ENCODE data around the gene SLIT3.

- TF ChIP-seq EP300 (IDR thresholded peaks at IDR 0.05) (no peak), CTCF (IDR thresholded peaks at IDR 0.05) (no peak)
These were observed 259.8 kb downstream of the SLIT3 start for GRCh38 chr5:169041180-169041579.

All from suprapubic skin (tissue), 3 donors.